CD4-positive, alpha-beta T cell treated with Interleukin-10 for 1 hour (primary cell): ENCODE data around the gene LDHAL6B.

Experiments
- DNase-seq: peaks from one replicate; pipeline ENCODE4 v3.0.0-alpha.2; 2020

The LDHAL6B gene

GRCh38 chr15:59221511-59222505 is 15.2 kb downstream of the LDHAL6B start:
- no peak for DNase-seq

DNA sequence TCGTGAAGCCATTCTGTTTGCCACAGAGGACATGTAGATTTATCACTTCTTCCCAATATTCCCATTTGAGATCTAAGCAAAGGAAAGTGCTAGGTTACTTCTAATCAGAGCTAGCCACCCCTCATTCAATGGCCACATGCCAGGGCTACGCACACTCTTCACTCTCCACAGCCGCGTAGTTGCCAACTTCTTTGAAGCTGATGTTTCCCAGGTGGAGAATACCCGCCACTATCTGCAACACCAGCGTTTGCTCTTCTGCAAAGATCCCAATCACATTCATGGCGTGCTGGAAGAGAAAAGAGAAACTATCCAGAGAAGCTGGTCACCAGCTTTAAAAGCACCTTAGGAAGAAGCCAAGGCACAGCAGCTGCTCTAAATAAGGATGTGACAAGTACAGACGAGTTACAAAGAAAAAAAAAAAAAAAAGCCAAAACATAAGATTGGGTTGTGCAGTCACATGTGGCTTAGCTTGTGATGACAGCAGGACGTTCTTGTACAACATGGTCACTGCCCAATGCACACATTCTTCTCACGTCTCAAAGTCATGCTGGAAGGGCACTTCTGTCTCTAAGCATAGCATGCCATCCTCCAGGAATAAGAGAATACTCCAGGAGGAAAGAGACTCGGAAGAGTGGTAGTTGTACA is 16.4 kb downstream of the LDHAL6B start:
- DNase-seq = no peak

- no peak for DNase-seq
Observed at GRCh38 chr15:59223736-59224135, 17.1 kb downstream of the LDHAL6B start.

- DNase-seq = no peak
Observed at GRCh38 chr15:59224474-59224873, 17.8 kb downstream of the LDHAL6B start.

GRCh38 chr15:59227021-59227420 is 20.4 kb downstream of the LDHAL6B start:
- no peak for DNase-seq

GRCh38 chr15:59229015-59229414 is 22.4 kb downstream of the LDHAL6B start:
- no peak for DNase-seq

DNA sequence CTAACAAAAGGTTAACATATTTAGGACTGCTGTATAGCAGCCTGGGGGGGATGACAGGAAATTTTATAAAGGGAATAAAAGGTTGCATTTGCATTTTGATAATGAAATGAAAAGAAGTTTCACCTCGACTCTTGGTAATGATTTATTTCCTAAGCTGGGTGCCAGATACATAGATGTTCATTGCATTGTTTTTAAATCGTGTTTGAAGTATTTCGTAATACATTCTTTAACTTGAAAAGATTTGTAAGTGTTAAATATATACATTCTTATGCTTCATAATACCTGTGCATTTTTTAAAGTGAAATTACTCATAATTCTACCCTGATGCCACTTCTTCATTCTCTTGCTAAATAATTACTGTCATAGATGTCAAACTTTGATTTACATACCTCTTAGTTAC is 22.8 kb downstream of the LDHAL6B start:
- DNase-seq = no peak

DNA sequence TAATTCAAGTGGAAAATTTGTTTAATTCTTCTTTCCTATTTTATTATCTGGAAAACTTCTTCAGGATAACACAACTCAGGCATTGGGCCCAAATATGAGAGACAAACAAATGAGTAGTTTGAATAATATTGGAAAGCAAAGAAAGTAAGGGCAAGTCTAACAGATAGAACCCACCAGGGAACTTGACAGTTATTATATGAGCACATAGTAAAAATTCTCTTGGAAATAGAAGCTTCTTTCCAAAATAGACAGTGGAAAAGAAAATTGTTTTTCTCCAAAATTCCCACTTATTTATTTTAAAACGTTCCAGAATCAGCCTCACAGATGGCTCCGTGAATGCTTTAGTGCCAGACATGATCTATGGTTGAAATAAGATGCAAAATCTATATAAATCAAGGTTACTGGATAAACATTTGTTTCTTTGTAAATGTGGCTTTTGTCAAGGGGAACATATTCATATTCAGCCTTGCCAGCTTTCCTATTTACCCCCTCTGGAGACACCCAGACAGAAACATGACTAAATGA is 23.9 kb downstream of the LDHAL6B start:
- no peak for DNase-seq

DNA sequence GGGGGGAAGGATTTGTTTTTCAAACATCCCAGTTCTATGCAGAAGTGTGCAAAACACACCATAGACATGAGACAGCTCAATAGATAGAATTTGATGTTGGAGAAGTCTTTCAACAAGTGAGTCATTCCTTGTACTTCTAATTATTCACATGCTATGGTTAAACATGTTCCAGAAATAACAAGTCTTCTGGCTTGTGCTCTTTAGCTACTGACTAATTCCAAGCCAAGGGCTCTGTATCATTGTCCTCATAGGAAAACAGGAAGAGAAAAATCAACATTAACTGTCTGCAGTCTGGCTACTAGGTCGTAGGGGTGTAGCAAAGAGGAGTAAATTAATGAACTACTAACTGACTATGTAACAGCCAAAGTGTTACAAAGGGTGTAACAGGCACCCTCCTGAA is 25.8 kb downstream of the LDHAL6B start:
- DNase-seq = no peak

DNA sequence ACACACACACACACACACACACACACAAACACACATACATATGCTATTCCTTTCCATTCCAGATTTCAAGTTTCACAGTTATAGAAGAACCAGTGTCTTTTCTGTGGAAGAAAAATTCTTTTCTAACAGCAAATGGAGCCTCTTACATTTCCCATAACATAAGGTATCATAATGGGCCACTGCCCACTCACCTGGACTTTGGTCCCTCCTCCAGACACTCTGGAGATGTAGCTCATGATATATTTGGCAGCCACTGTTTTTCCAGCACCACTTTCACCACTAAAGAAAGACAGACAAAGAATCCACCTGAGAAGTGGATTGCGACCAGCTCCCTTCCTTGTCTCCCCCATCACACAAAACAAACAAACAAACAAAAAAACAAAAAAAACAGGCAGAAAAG is 29.8 kb downstream of the LDHAL6B start:
- no peak for DNase-seq

DNA sequence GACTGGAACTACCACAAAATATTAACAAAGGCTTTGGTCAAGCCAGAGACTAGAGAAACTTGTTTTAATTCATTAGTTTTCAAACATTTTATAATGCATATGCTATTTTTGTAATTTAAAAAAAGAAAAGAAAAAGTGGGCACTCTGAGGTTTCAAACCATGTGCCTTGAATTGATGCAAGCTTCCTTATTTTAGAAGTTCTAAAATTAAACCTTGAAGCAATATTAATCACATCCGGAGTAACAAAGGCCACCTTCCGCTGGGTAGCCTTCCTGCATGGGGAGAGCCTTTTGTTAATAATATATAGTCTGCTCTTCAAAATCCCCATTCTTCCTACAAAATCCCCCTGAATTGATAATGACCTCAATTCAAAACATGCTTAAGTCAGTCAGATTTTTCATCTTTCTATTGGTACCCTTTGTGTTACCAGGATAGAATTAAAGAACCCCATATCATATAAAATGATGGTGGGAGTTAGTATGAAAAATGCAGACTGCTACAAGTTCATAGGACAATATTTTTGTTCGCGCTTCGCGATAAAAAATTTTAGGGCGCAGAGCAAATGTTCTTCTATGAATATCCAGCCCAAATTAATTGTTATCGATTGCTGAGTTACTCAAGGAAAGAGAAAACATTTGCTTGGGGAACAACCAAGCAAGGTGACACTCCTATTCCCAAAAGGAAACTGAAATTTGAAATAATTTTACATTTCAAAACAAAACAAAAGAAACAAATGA is 30.6 kb downstream of the LDHAL6B start:
- DNase-seq = no peak

GRCh38 chr15:59237924-59238331 is 31.3 kb downstream of the LDHAL6B start:
- no peak for DNase-seq

DNA sequence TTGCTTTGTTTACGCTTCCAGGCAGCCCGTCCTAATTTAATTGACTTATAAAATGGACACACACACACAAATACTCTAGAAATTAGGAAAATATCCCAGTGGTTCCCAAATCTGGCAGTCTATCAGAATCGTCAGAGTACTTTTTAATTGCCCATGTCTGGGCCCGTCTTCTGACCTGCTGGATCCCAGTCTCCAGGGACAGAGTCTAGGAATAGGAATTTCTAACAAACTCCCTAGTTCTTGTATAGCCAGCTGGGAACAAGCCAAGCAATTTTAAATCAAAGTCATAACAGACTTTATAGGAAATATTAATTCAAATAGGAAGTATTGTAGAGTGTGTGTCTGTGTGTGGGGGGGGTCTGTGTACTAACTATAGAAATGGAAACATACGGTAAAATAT is 33.4 kb downstream of the LDHAL6B start:
- no peak for DNase-seq

- DNase-seq = no peak
Observed at GRCh38 chr15:59242649-59243048, 36.0 kb downstream of the LDHAL6B start.

DNA sequence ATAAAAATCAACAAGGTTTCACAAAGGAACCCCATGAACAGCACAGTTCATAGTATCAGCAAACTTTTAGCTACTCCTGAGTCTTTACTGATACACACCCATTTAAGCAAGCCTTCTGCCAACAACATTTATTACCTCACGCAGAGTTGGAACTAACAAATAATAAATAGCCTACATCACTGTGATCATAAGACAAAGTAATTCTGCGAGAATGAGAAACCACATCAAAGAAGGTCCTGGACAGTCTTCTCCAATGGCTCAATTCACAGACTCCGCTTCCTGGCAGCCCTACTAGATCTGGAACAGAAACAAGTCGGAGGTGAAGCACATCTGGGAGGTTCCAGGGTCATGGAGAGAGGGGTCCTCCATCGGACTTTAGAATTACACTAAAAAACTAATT is 37.0 kb downstream of the LDHAL6B start:
- no peak for DNase-seq

DNA sequence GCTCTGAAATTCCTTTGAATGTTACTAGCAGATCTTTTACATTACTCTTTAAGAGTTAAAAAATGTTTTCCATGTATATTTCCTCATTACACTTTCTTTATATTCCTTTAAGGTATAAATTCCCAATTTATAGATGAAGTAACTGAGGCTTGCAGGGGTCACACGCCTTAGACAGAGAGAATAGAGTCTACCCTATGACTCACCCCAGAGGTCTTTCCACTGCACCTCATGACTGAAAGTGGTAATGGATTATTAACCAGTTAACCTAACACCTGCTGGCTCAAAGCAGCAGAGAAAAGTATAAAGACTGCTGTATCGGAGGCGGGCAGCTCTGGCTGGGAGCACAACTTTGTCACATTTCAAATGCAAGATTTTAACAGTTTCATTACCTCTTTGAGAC is 37.7 kb downstream of the LDHAL6B start:
- DNase-seq = no peak

- no peak for DNase-seq
Observed at GRCh38 chr15:59245559-59245958, 38.9 kb downstream of the LDHAL6B start.

- peak; percentile 54 for DNase-seq
Observed at GRCh38 chr15:59247364-59247763, 40.7 kb downstream of the LDHAL6B start.

DNA sequence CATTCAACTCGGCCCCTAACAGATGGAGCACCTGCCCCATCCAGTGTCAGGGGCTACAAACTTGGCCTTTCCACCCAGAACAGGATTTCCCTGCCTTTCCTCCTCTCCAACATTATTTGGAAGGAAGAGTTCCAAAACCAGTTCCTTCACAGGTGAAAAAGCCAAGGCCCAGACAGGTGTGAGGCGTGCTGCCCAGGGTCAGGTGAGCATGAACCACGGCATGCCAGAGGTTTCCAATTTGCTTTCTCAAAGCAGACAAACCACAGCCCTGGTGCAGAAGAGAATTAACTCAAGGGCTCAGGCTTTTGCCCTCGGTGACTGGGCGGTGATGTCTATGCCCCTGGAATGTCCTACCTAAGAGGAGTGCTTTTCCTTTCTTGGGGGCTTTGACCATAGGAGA is 43.2 kb downstream of the LDHAL6B start:
- no peak for DNase-seq

GRCh38 chr15:59250249-59250648 is 43.6 kb downstream of the LDHAL6B start:
- DNase-seq = no peak

DNA sequence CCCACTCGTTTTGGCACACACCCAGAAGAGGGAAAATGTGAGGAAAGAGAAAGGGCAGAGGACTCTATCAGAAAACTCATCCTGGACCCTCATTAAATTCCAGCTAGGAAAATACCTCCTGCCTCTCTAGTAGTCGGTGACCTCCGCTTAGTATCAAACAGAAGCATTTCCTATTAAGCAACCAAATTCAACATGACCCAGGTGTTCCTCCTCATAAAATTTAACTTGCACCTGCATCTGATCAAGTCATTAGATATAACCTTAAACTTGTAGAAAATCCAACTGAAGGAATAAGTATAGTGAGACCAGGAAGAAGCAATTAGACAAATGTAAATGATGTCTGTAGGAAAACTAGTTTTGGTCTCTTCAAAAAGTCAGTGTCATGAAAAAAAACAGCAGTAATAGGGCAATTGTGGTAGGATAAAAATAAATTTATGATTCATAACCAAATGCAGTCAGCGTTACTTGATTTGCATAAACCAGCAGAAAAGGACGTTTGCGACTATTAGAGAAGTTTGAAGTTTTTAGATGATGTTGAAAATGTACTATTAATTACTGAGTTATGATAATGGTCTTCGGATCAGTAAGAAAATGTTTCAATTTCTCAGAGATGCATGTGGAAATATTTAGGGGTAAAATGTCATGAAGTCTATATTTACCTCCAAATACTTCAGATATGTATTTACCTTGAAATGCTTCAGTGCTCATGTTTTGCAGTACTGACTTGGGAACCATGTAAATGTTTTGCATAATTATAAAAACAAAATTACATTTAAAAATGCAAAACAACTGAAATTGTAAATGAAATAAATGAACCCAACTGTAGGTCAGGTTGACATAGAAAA is 44.6 kb downstream of the LDHAL6B start:
- no peak for DNase-seq

DNA sequence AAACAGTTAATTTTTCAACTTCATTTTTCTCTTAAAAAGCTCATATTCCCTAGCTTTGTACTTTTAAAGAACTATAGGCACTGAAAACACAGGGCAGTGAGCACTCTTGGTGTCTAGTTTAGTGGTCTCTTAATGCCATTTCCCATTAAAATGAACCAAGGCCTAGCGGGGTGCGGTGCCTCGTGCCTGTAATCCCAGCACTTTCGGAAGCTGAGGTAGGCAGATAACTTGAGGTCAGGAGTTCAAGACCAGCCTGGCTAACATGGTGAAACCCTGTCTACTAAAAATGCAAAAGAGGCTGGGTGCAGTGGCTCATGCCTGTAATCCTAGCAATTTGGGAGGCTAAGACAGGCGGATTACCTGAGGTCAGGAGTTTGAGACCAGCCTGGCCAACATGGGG is 45.5 kb downstream of the LDHAL6B start:
- no peak for DNase-seq
